Mononuclear cell (primary cell): ENCODE measurements around the gene PUDP. TPM values are rescaled to one million over a fixed set of nuclear protein-coding genes. Genes with fewer than 3 reads are reported as not detected.
"Not testable (repeated sequence)": the region's sequence is repeated elsewhere in the genome, so short reads cannot be mapped to it uniquely, and the experiment has no call there.

ENCODE experiments used
- H3K27me3 ChIP-seq: 2 replicates; pipeline ENCODE4 v1.6.0; 2011; ENCODE audit warnings: low read length, control low read depth; ENCODE audit not compliant: insufficient read depth
- H3K4me1 ChIP-seq: 2 replicates; pipeline ENCODE4 v1.5.1; 2011; ENCODE audit warnings: mild to moderate bottlenecking, low read length, control low read depth; ENCODE audit not compliant: insufficient read depth
- H3K4me3 ChIP-seq: 2 replicates; pipeline ENCODE4 v1.5.1; 2011; ENCODE audit warnings: mild to moderate bottlenecking, low read length, moderate library complexity
- H3K9me3 ChIP-seq: 2 replicates; pipeline ENCODE4 v1.5.1; 2011; ENCODE audit warnings: low read depth, mild to moderate bottlenecking, control low read depth, low read length
- total RNA-seq: library from RNA; depleted of rRNA; stranded (reverse); fragments of >200 nt; gene quantifications from one replicate; pipeline ENCODE4 v1.2.3, GENCODE V29; 2012

PUDP gene
- total RNA-seq, 1 donor, result 3.6 TPM

- Histone ChIP-seq H3K4me3 (no peak overlapping the region), H3K4me1 (peaks cover 9% of the 10 kb centered on the region), H3K27me3 (no peaks in the 10 kb centered on the region), H3K9me3 (no peaks in the 10 kb centered on the region)
Measured at GRCh38 chrX:7060444-7060843, 87.5 kb downstream of the PUDP start.

- H3K4me1 ChIP-seq, result peaks cover 9% of the 10 kb centered on the region
- H3K27me3 ChIP-seq, result no peaks in the 10 kb centered on the region
- no peak overlapping the region for H3K4me3 ChIP-seq
- no peaks in the 10 kb centered on the region for H3K9me3 ChIP-seq
Measured at GRCh38 chrX:7059859-7060258, 88.1 kb downstream of the PUDP start.

GRCh38 chrX:7059214-7059838, 88.6 kb downstream of the PUDP start:
- H3K4me3 ChIP-seq, result no peak overlapping the region
- H3K4me1 ChIP-seq, result peaks cover 9% of the 10 kb centered on the region
- no peaks in the 10 kb centered on the region for H3K9me3 ChIP-seq
- no peaks in the 10 kb centered on the region for H3K27me3 ChIP-seq

GRCh38 chrX:7055386-7056137, 92.4 kb downstream of the PUDP start:
- Histone ChIP-seq H3K4me1 (peaks cover 9% of the 10 kb centered on the region), H3K27me3 (no peaks in the 10 kb centered on the region), H3K4me3 (no peak overlapping the region), H3K9me3 (no peaks in the 10 kb centered on the region)

GRCh38 chrX:7054219-7055216, 93.4 kb downstream of the PUDP start:
- Histone ChIP-seq H3K27me3 (no peaks in the 10 kb centered on the region), H3K4me1 (peaks cover 9% of the 10 kb centered on the region), H3K4me3 (no peak overlapping the region), H3K9me3 (no peaks in the 10 kb centered on the region)

GRCh38 chrX:7052541-7052940, 95.4 kb downstream of the PUDP start:
- Histone ChIP-seq H3K4me3 (no peak overlapping the region), H3K4me1 (peaks cover 9% of the 10 kb centered on the region), H3K9me3 (no peaks in the 10 kb centered on the region), H3K27me3 (no peaks in the 10 kb centered on the region)

- no peak overlapping the region for H3K4me3 ChIP-seq
- no peaks in the 10 kb centered on the region for H3K9me3 ChIP-seq
- no peaks in the 10 kb centered on the region for H3K4me1 ChIP-seq
- H3K27me3 ChIP-seq, result no peaks in the 10 kb centered on the region
Measured at GRCh38 chrX:7050271-7050670, 97.7 kb downstream of the PUDP start.

GRCh38 chrX:7047951-7048350, 100.0 kb downstream of the PUDP start:
- no peaks in the 10 kb centered on the region for H3K4me1 ChIP-seq
- H3K4me3 ChIP-seq, result no peak overlapping the region
- H3K9me3 ChIP-seq, result no peaks in the 10 kb centered on the region

GRCh38 chrX:7045238-7045955, 102.6 kb downstream of the PUDP start:
- Histone ChIP-seq H3K9me3 (no peaks in the 10 kb centered on the region), H3K4me1 (no peaks in the 10 kb centered on the region), H3K27me3 (no peaks in the 10 kb centered on the region), H3K4me3 (no peak overlapping the region)

More at GRCh38 chrX:7047951-7048350, 100.0 kb downstream of the PUDP start:
- H3K27me3 ChIP-seq, result no peaks in the 10 kb centered on the region

GRCh38 chrX:7043796-7044433, 104.0 kb downstream of the PUDP start:
- not testable (repeated sequence) for H3K4me1 ChIP-seq, H3K27me3 ChIP-seq, H3K9me3 ChIP-seq, H3K4me3 ChIP-seq

- no peak overlapping the region for H3K4me3 ChIP-seq
- no peaks in the 10 kb centered on the region for H3K27me3 ChIP-seq
- H3K4me1 ChIP-seq, result no peaks in the 10 kb centered on the region
- H3K9me3 ChIP-seq, result no peaks in the 10 kb centered on the region
Measured at GRCh38 chrX:7028246-7028645, 119.7 kb downstream of the PUDP start.

- H3K4me3 ChIP-seq, result no peak overlapping the region
- no peaks in the 10 kb centered on the region for H3K27me3 ChIP-seq
- H3K4me1 ChIP-seq, result no peaks in the 10 kb centered on the region
- H3K9me3 ChIP-seq, result no peaks in the 10 kb centered on the region
Measured at GRCh38 chrX:7027071-7027470, 120.9 kb downstream of the PUDP start.

GRCh38 chrX:7026365-7026764, 121.6 kb downstream of the PUDP start:
- H3K27me3 ChIP-seq, H3K9me3 ChIP-seq, H3K4me1 ChIP-seq, H3K4me3 ChIP-seq: not testable (repeated sequence)

- Histone ChIP-seq H3K27me3 (no peaks in the 10 kb centered on the region), H3K4me1 (no peaks in the 10 kb centered on the region), H3K4me3 (no peak overlapping the region), H3K9me3 (no peaks in the 10 kb centered on the region)
Measured at GRCh38 chrX:7025471-7025870, 122.5 kb downstream of the PUDP start.
